Right cardiac atrium (tissue), 5 donors: ENCODE measurements around the gene MDFIC2. TPM values are rescaled to one million over a fixed set of nuclear protein-coding genes. Genes with fewer than 3 reads are reported as not detected.
A peak's percentile ranks its signal among the peaks of the same experiment; 100 is the strongest.

Source experiments
- ATAC-seq, 2 donors: fragments of 200-7000 bp; cut with Tn5 transposase; one replicate each; pipeline versions ENCODE4 v1.8.0 to v1.9.1; 2020; ENCODE audit warnings: moderate library complexity in 2 of 2, mild to moderate bottlenecking in 1 of 2
- DNase-seq, 3 donors: peaks; one replicate each; pipeline ENCODE4 v3.0.0-alpha.2; 2020
- H3K27ac ChIP-seq: one replicate; pipeline ENCODE4 v1.5.1; 2013; ENCODE audit warnings: mild to moderate bottlenecking, low read length, control low read depth, moderate library complexity
- H3K27me3 ChIP-seq: one replicate; pipeline ENCODE4 v1.6.1; 2013; ENCODE audit not compliant: control insufficient read depth, insufficient read depth
- H3K4me1 ChIP-seq: one replicate; pipeline ENCODE4 v1.6.1; 2013; ENCODE audit warnings: low read length; ENCODE audit not compliant: control insufficient read depth, insufficient read depth
- H3K4me3 ChIP-seq: one replicate; pipeline ENCODE4 v1.5.1; 2013; ENCODE audit warnings: low read length, control low read depth
- H3K9me3 ChIP-seq: one replicate; pipeline ENCODE4 v1.6.1; 2013; ENCODE audit warnings: low read length; ENCODE audit not compliant: control insufficient read depth
- WGBS: extraction: QIAGEN DNeasy Blood & Tissue Kit; methylation state at CpG from one replicate; pipeline ENCODE4 v1.1.7; 2013; 5-methylcytosine and 5-hydroxymethylcytosine counted together
- intact Hi-C, 4 donors: fragments of 100-400 bp; cut with DNase I; formaldehyde crosslinking; loops; one replicate each; pipeline versions ENCODE4 v1.11.0 to v1.14.0; 2022 to 2023
- polyA plus RNA-seq: library from polyadenylated mRNA; stranded (reverse); fragments of 200-250 nt; gene quantifications from one replicate; pipeline ENCODE4 v1.2.3, GENCODE V29; 2013
- total RNA-seq, 4 donors: library from RNA; stranded (reverse); fragmentation: NEBNext Ultra II Directional; extraction: Animal tissue kit (Norgen Biotek cat#: 25700); gene quantifications; one replicate each; pipeline ENCODE4 v1.2.1, GENCODE V29; 2021
- donor health status: healthy with polysubstance abuse.
- donor health status: DM: no; HTN: yes; CAD: no.
- donor health status: DM: no; HTN: no; CAD: no.
- donor health status: DM: no; HTN: yes; CAD: no; lungs with severe emphysema.
- donor health status: DM: yes; HTN: yes; CAD: no.

The MDFIC2 gene
- total and polyA plus RNA-seq, 5 donors: not detected

DNA sequence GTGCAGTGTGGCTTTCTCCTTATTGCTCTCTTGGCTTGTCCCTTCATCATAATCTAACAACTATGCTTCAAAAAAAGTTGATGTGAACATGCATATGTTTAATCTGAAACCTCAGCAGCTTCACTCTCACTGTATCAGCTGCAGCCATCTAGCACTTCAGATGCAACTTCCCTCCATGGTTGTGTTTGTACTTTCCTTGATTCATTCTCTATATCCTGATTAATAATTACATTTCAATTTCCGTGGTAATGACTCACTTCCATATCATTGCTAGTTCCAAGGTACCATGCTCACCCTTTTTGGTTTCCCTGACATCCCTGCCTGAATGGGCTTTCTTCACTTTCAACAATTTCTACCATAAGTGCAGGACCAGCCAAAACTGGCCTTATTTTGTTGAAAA, 51.2 kb downstream of the MDFIC2 start:
- H3K4me3 ChIP-seq: no peak overlapping the region
- DNase-seq (no peak), ATAC-seq (no peak)
- H3K27ac ChIP-seq: no peak overlapping the region
- intact Hi-C loops: no loop called here
- H3K4me1 ChIP-seq: no peaks in the 10 kb centered on the region
- WGBS: 86% methylated on average over 1 of the region's 1 CpG
- H3K9me3 ChIP-seq: no peaks in the 10 kb centered on the region
- no peaks in the 10 kb centered on the region for H3K27me3 ChIP-seq

DNA sequence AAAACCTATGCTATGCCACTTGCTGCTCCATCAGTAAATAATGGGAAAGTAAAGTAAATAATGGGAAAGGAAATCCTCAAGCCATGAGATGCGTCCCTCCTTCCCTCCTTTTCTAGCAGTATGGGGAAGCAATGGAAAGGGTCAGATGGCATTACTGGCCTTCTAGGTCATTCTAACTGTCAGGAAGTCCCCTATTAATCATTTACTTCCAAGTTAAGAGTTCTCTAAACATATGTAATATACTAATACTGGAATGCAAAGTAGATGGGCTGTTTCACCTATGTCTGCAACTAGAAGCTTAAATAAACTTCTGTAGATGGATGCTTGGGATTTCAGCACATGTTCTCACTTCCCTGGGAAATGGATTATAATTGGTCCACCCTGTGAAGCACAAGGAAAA, 55.9 kb downstream of the MDFIC2 start:
- no peak overlapping the region for H3K4me3 ChIP-seq
- H3K27ac ChIP-seq: no peak overlapping the region
- WGBS: 84% methylated on average over 1 of the region's 1 CpG
- intact Hi-C loops: no loop called here
- no peak for DNase-seq
- no peaks in the 10 kb centered on the region for H3K4me1 ChIP-seq
- ATAC-seq: no peak
- H3K9me3 ChIP-seq: no peaks in the 10 kb centered on the region
- no peaks in the 10 kb centered on the region for H3K27me3 ChIP-seq

DNA sequence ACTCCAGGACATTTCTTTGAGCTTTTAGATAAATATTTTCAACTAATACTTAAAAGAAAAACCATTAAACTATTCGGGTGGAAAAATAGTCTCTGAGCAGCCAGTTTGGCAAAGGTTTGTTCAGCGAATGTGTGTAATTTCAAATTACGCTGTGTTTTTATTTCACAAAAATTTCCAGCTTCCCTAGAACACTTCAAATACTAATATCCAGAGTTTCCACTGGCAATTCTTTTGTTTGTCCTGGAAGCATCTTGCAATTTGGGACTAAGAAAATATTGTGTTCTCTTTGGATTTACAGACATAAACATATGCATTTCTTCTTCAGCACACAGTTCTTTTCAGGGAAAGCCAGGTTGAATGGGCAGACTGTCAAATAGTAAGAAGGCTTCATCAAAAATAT, 61.9 kb downstream of the MDFIC2 start:
- ATAC-seq (no peak), DNase-seq (no peak)
- no peaks in the 10 kb centered on the region for H3K9me3 ChIP-seq
- intact Hi-C loops: no loop called here
- no peak overlapping the region for H3K27ac ChIP-seq
- no peak overlapping the region for H3K4me3 ChIP-seq
- no peaks in the 10 kb centered on the region for H3K27me3 ChIP-seq
- 46% methylated on average over 3 of the region's 3 CpGs for WGBS
- no peaks in the 10 kb centered on the region for H3K4me1 ChIP-seq

DNA sequence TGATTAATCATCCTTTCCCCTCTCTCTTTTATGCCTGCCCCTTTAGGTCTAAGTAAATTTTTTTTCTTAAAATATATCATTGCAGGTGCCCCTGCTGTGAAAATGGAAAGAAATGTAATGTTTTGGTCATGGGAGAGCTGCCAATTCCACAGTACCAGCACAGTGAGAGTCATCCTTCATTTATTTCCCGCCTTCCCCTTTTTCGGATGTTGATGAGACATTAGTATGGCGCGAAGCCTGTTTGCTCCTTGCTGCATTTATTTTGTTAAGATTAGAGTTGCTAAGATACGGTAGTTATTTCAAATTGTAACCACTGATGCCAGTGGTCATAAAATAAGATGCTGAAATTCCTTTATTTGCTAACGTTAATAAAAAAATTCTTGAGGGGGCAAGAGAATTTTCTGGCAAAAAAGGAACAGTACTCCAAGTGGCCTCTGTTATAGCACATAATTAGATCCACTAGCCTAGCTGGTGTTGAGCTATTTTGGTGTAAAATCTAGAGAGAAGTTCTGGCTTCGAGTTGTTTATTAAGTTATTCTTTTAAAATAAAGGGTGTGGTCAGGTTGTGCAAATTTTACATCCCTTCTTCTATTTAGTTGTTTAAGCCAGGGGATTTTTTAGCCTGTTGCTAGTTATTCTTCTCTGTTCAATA, 62.8 kb downstream of the MDFIC2 start:
- DNase-seq: no peak
- no peaks in the 10 kb centered on the region for H3K27me3 ChIP-seq
- no peak overlapping the region for H3K4me3 ChIP-seq
- no peaks in the 10 kb centered on the region for H3K4me1 ChIP-seq
- ATAC-seq: peak in 1 of 2 donors; percentile 56
- WGBS: 49% methylated on average over 7 of the region's 7 CpGs
- no peak overlapping the region for H3K27ac ChIP-seq
- no peaks in the 10 kb centered on the region for H3K9me3 ChIP-seq
- intact Hi-C loops: no loop called here

DNA sequence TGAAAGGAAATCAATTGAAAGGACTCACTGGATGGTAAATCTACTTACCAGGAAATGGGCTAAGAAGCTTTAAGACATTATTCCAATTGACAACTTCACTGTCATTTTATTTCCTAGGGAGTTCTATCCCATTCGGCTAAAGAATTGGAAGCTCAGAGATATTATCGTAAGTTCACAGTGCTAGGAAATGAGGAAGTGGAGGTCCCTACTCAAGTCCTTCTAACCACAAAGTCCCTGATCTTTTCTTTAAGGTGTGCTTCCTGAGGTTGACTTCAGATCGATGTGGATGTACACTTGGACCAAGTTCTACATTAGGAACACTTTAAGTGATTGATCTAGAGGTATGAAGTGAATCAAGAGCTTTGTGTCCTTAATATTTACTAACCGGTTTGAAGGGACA, 63.6 kb downstream of the MDFIC2 start:
- Histone ChIP-seq H3K4me3 (no peak overlapping the region), H3K27me3 (no peaks in the 10 kb centered on the region), H3K9me3 (no peaks in the 10 kb centered on the region), H3K4me1 (no peaks in the 10 kb centered on the region), H3K27ac (no peak overlapping the region)
- no peak for DNase-seq
- intact Hi-C loops: no loop called here
- no peak for ATAC-seq
- 78% methylated on average over 4 of the region's 4 CpGs for WGBS

DNA sequence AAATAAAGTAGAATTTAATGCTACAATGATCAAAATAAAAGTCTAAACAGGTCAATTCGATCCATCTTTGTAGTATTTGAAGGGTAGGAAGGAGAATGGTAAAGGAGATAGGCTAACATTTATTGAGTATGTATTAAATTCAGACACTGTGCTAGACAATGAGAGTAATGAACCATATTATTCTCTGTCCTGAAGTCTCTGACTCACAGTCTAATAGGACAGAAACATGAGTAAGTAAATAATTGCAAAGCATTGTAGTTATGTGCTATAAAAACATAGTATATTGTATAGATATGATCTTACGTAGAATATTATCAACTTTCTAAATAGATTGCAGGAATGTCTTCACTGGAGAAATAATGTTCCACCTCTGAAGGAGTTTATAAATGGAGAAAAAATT, 64.5 kb downstream of the MDFIC2 start:
- ATAC-seq (no peak), DNase-seq (no peak)
- intact Hi-C loops: no loop called here
- 79% methylated on average over 2 of the region's 2 CpGs for WGBS
- H3K27me3 ChIP-seq: no peaks in the 10 kb centered on the region
- no peak overlapping the region for H3K27ac ChIP-seq
- no peaks in the 10 kb centered on the region for H3K4me1 ChIP-seq
- H3K4me3 ChIP-seq: no peak overlapping the region
- H3K9me3 ChIP-seq: no peaks in the 10 kb centered on the region

DNA sequence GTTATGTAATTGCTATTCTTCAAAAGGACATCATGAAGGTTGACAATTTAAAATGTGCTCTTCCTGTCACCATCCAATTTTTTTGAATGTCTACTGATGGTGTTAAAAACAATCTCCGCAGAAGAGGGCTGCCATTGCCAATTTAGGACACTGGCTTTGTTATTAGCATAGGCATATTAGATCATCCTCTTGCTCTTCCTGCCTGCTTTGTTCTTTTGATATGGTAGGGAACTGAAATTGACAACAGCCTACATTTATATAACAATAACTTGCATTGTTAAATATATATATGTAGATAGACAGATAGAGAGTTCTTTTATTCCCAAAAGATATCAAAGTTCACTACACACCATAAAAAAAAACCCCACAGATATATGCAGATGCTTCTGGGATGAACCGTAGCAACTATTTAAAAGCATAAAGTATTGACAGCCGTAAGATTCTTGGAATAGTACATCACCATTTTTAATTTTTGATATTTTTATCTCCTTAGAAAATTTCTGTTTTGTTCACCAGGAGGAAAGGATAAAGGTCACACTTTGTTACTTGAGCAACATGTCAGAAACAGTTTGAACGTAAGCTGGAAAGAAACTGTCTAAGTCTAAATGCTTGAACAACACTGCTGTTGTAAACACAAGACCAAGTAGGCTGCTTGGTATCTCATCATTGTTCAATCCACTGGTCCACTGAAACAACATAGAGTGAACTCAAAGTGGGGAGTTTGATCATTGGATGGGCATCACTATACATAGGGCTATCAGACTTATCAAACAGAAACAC, 66.5 kb downstream of the MDFIC2 start:
- ATAC-seq: no peak
- DNase-seq: no peak
- Histone ChIP-seq H3K4me1 (no peaks in the 10 kb centered on the region), H3K27ac (no peak overlapping the region), H3K27me3 (no peaks in the 10 kb centered on the region), H3K4me3 (no peak overlapping the region), H3K9me3 (no peaks in the 10 kb centered on the region)
- intact Hi-C loops: no loop called here
- WGBS: 70% methylated on average over 4 of the region's 4 CpGs

DNA sequence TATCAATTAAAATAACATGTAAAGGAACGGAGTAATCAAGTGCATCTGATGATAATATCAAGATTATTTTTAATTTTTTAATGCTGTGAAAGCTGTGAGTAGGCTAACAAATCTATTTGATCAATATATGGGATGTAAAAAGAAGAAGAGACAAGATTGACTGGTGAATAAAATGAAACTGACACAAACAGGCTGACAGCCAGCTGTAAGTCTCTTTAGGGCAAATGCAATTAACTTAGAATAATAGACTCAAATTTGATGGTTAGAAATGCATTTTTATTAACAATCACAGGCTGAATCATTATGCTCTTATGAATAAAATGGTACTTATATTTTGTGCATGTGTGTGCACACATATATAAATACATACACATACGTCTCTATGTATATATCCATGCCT, 68.0 kb downstream of the MDFIC2 start:
- ATAC-seq: no peak
- Histone ChIP-seq H3K9me3 (no peaks in the 10 kb centered on the region), H3K27ac (no peak overlapping the region), H3K4me1 (no peaks in the 10 kb centered on the region), H3K4me3 (no peak overlapping the region), H3K27me3 (no peaks in the 10 kb centered on the region)
- DNase-seq: no peak
- intact Hi-C loops: no loop called here
- WGBS: 78% methylated on average over 2 of the region's 2 CpGs

DNA sequence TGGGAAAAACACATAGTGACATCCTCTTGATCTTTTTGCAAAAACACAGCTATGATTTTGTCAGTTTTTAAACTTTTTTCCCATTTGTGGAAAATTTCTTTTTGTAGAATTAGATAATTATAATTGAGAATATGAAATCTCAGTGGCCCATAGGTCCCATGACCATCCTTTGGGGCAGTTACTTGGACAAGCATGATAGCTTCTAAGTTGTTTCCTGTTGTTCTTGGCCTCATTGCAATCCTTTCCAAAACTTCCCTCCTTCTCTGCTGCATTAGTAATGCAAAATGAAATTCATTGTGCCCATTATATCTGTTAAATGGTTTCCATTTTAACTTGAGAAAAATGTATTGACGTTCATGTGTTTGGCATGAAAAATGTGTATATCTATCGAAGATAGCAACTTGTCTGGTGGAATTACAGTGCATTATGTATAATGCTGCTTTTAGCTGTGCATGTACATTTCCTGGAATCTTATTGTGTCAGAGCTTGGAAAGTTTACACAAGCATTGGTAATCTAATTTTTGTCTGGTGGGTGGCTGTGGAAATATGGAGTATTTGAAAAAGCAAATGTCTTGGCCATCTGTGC, 70.0 kb downstream of the MDFIC2 start:
- 38% methylated on average over 2 of the region's 2 CpGs for WGBS

DNA sequence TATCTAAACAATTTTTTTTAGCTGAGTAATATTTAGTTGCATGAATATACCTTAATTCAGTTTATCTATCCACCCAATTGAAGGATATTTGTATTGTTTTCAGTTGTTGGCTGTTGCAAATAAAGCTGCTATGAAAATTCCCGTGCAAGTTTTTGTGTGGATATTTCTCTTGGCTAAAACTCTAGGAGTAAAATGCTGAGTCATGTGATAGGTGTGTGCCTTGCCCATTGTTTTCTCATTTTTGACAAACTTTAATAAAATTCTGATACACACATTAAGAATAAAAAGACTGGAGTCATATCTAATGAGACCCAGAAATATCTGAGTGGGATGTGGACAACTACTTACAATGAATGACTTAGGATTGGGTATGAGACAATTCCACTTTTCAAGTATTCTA, 78.6 kb downstream of the MDFIC2 start:
- 80% methylated on average over 1 of the region's 1 CpG for WGBS
- Histone ChIP-seq H3K4me1 (no peaks in the 10 kb centered on the region), H3K27me3 (no peaks in the 10 kb centered on the region), H3K4me3 (no peak overlapping the region), H3K9me3 (no peaks in the 10 kb centered on the region), H3K27ac (no peak overlapping the region)
- no peak for ATAC-seq
- intact Hi-C loops: no loop called here
- DNase-seq: no peak

More for the DNA sequence above, 70.0 kb downstream of the MDFIC2 start:
- Histone ChIP-seq H3K27ac (no peak overlapping the region), H3K4me1 (no peaks in the 10 kb centered on the region), H3K27me3 (no peaks in the 10 kb centered on the region), H3K4me3 (no peak overlapping the region), H3K9me3 (no peaks in the 10 kb centered on the region)
- ATAC-seq (no peak), DNase-seq (no peak)
- intact Hi-C loops: no loop called here

DNA sequence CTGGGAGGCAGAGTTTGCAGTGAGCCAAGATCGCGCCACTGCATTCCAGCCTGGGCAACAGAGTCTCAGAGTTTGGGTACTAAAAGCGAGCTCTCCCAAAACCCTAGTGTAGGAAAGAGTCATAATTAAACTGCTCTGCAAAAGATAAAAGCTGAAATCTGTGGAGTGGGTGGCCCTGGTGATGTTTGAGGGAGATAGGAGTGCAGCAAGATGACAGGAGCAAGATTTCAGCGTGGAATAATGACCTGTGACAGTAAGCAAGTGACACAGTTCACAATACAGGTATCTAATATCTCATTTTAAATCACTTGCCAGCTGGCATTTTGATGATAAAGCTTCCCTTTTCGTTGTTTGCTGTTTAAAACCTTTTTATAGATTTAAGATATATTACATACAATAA, 79.3 kb downstream of the MDFIC2 start:
- Histone ChIP-seq H3K4me1 (no peaks in the 10 kb centered on the region), H3K27ac (no peak overlapping the region), H3K27me3 (no peaks in the 10 kb centered on the region), H3K9me3 (no peaks in the 10 kb centered on the region), H3K4me3 (no peak overlapping the region)
- intact Hi-C loops: no loop called here
- 80% methylated on average over 5 of the region's 5 CpGs for WGBS
- DNase-seq: no peak
- no peak for ATAC-seq
